ENCODE results near the gene GATD1. TPM values are rescaled to one million over a fixed set of nuclear protein-coding genes. Genes with fewer than 3 reads are reported as not detected.
A peak's percentile ranks its signal among the peaks of the same experiment; 100 is the strongest.

Gene GATD1
- total and polyA plus RNA-seq, 10 of the 15 experiments (the other 5 are each of a cell fraction or from before 2014, with no cell fraction given), result 1.2 to 92.6 (median 22.3) TPM

DNA sequence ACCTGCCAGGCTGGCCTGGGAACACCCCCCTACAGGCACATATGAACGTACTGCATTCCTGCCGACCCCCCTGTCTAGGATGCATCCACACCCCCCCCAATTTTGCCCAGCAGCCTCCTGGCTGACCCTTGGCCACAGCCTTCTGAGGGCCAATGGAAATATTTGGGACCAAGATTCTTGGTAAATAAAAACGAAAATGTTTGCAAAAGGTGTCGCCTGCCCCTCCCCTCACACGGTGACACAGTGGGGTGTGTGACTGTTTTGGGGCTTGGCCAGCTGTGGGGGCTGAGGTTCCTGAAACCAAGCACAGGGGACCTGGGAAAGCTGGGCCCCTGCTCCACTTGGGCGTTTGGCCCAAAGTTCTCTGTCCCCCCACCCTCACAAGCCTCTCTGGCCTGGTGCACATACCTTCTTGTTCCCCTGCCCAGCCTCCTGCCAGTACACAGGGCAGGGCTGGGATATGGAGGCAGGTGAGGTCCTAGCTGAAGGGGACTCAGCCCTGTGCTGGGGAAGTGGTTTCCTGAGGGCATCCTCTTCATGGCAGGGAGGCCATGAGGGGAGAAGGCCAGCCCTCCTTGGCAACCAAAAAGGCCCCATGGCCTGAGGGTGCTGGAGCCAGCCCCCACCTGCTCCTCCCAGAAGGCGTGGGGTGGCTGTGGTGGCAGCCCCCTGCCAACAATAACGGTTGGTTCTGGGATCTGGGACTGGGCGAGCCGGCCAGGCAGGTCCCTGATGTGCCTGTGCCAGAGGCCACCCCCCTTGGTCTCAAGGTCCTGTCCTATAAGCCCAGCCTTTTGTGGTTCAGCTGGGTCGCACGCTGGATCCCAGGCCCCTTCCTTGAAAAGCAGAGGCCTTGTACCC lies 48.3 kb upstream of the GATD1 start:
- Histone ChIP-seq H3K9me3 (replicated peaks; ENCODE audit: control insufficient read depth, insufficient read depth, low read length) (no peaks in the 10 kb centered on the region), H3K4me3 (no peak overlapping the region), H4K20me1 (ENCODE audit: control insufficient read depth, insufficient read depth) (no peaks in the 10 kb centered on the region; the same call in 1 of the 2 replicates), H3K27ac (ENCODE audit: control insufficient read depth, insufficient read depth) (no peak overlapping the region), H3K79me2 (ENCODE audit: control insufficient read depth, insufficient read depth, low read length) (peaks cover 2% of the 10 kb centered on the region), H3K9ac (ENCODE audit: control insufficient read depth, insufficient read depth, low read length) (no peak overlapping the region), H3K36me3 (ENCODE audit: control insufficient read depth in 2 of 2, insufficient read depth in 2 of 2, low read length in 1 of 2) (no peaks in the 10 kb centered on the region; a peak in 2 of 4 replicates), H3K4me2 (ENCODE audit: control insufficient read depth, insufficient read depth) (no peak overlapping the region), H2AFZ (ENCODE audit: control insufficient read depth, low read depth, low read length) (no peak overlapping the region), H3K4me1 (ENCODE audit: control insufficient read depth, insufficient read depth, low read length) (peaks cover 30% of the 10 kb centered on the region), H3K27me3 (replicated peaks in 1 of 2; ENCODE audit: control insufficient read depth in 2 of 2, insufficient read depth in 2 of 2, low read length in 1 of 2) (no peaks in the 10 kb centered on the region; a peak in 1 of 4 replicates)
- no TSS peak for BruUV-seq (replicated peaks)
- SMC1A ChIA-PET (ENCODE audit: uncharacterized antibody, unreplicated experiment), result no interaction called here
- POLR2A ChIA-PET, result interaction anchor here (0.6 to 1.4 kb wide), 3 partner anchors 9 to 47 kb away, joined by 3 to 4 read pairs (median 3); no protein-coding TSS in a partner anchor
- DNase-seq (ENCODE audit: low read depth, low spot score) (no peak), ATAC-seq (no peak), FAIRE-seq (no peak)
- RAD21 ChIA-PET (ENCODE audit: unreplicated experiment), result interaction anchor here (0.6 kb wide), 1 partner anchor 20 kb away, joined by 3 read pairs; no protein-coding TSS in a partner anchor
- intact Hi-C loops (cut with micrococcal nuclease; ENCODE audit: unreplicated experiment), result no loop called here
- 81% methylated on average over 12 of the region's 12 CpGs for WGBS (ENCODE audit: insufficient coverage, insufficient replicate concordance, low lambda C conversion rate, missing lambda C conversion rate)
- in situ Hi-C loops (cut with MboI), result no loop called here
- CTCF ChIA-PET, result no interaction called here
- TF ChIP-seq PAX8 (IDR thresholded peaks at IDR 0.05) (no peak), POLR2AphosphoS5 (IDR thresholded peaks at IDR 0.05; ENCODE audit: low read length) (peak; percentile 44; the same call in 1 of the 2 replicates)

DNA sequence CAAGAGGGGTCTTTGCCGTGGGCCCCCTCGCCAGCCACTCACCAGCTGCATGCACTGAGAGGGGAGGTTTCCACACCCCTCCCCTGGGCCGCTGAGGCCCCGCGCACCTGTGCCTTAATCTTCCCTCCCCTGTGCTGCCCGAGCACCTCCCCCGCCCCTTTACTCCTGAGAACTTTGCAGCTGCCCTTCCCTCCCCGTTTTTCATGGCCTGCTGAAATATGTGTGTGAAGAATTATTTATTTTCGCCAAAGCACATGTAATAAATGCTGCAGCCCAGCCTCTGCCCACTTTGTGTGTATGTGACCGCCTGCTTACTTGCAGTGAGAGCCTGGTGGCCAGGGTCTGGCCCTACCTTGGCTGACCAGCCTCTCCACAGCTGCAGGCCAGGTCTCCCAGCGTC lies 47.7 kb upstream of the GATD1 start:
- no peak for ATAC-seq
- RAD21 ChIA-PET (ENCODE audit: unreplicated experiment), result interaction anchor here (0.6 kb wide), 1 partner anchor 19 kb away, joined by 3 read pairs; no protein-coding TSS in a partner anchor
- H3K27ac ChIP-seq (ENCODE audit: control insufficient read depth, insufficient read depth), result no peak overlapping the region
- no TSS peak for BruUV-seq (replicated peaks)
- no peak overlapping the region for H2AFZ ChIP-seq (ENCODE audit: control insufficient read depth, low read depth, low read length)
- H3K9me3 ChIP-seq (replicated peaks; ENCODE audit: control insufficient read depth, insufficient read depth, low read length), result no peaks in the 10 kb centered on the region
- intact Hi-C loops (cut with micrococcal nuclease; ENCODE audit: unreplicated experiment) (no loop called here), in situ Hi-C loops (cut with MboI) (loop anchor here (25.0 kb wide), 1 partner anchor 1562 kb away; the partner anchor contains the start of gene CD81)
- POLR2A ChIA-PET, result interaction anchor here (0.6 to 1.4 kb wide), 2 partner anchors 9 to 46 kb away, joined by 3 to 4 read pairs; no protein-coding TSS in a partner anchor
- H4K20me1 ChIP-seq (ENCODE audit: control insufficient read depth, insufficient read depth), result no peaks in the 10 kb centered on the region; the same call in 1 of the 2 replicates
- no peak for TF ChIP-seq POLR2AphosphoS2 (IDR thresholded peaks at IDR 0.05; ENCODE audit: low read depth, low read length)
- no peak for TF ChIP-seq SPI1 (IDR thresholded peaks at IDR 0.05; ENCODE audit: borderline replicate concordance, insufficient read depth, low read depth, low read length)
- no peak for TF ChIP-seq TCF3 (IDR thresholded peaks at IDR 0.05; ENCODE audit: borderline replicate concordance, insufficient read depth, low read depth, low read length)
- TF ChIP-seq SREBF1 (IDR thresholded peaks at IDR 0.05; ENCODE audit: low read length), result no peak
- TF ChIP-seq ESRRA (IDR thresholded peaks at IDR 0.05; ENCODE audit: low read length), result no peak
- TF ChIP-seq NRF1 (conservative IDR thresholded peaks at IDR 0.05; ENCODE audit: low read depth, low read length), result no peak
- no peak for TF ChIP-seq NFYB (IDR thresholded peaks at IDR 0.05; ENCODE audit: insufficient read depth, low read depth, low read length)
- TF ChIP-seq CBX3 (IDR thresholded peaks at IDR 0.05; ENCODE audit: borderline replicate concordance, low read depth), result no peak
- TF ChIP-seq CHD4 (IDR thresholded peaks at IDR 0.05), result no peak
- TF ChIP-seq, protein P1, sequence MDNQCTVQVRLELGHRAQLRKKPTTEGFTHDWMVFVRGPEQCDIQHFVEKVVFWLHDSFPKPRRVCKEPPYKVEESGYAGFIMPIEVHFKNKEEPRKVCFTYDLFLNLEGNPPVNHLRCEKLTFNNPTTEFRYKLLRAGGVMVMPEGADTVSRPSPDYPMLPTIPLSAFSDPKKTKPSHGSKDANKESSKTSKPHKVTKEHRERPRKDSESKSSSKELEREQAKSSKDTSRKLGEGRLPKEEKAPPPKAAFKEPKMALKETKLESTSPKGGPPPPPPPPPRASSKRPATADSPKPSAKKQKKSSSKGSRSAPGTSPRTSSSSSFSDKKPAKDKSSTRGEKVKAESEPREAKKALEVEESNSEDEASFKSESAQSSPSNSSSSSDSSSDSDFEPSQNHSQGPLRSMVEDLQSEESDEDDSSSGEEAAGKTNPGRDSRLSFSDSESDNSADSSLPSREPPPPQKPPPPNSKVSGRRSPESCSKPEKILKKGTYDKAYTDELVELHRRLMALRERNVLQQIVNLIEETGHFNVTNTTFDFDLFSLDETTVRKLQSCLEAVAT (IDR thresholded peaks at IDR 0.05), result no peak
- TF ChIP-seq, protein P2, sequence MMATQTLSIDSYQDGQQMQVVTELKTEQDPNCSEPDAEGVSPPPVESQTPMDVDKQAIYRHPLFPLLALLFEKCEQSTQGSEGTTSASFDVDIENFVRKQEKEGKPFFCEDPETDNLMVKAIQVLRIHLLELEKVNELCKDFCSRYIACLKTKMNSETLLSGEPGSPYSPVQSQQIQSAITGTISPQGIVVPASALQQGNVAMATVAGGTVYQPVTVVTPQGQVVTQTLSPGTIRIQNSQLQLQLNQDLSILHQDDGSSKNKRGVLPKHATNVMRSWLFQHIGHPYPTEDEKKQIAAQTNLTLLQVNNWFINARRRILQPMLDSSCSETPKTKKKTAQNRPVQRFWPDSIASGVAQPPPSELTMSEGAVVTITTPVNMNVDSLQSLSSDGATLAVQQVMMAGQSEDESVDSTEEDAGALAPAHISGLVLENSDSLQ (IDR thresholded peaks at IDR 0.05), result no peak
- no peaks in the 10 kb centered on the region; a peak in 2 of 4 replicates for H3K36me3 ChIP-seq (ENCODE audit: control insufficient read depth in 2 of 2, insufficient read depth in 2 of 2, low read length in 1 of 2)
- no peak overlapping the region for H3K4me2 ChIP-seq (ENCODE audit: control insufficient read depth, insufficient read depth)
- WGBS (ENCODE audit: insufficient coverage, insufficient replicate concordance, low lambda C conversion rate, missing lambda C conversion rate), result 76% methylated on average over 9 of the region's 11 CpGs
- no peak for FAIRE-seq
- no peak overlapping the region for H3K4me3 ChIP-seq
- no peaks in the 10 kb centered on the region; a peak in 1 of 4 replicates for H3K27me3 ChIP-seq (replicated peaks in 1 of 2; ENCODE audit: control insufficient read depth in 2 of 2, insufficient read depth in 2 of 2, low read length in 1 of 2)
- DNase-seq (ENCODE audit: low read depth, low spot score), result no peak
- no peak overlapping the region for H3K9ac ChIP-seq (ENCODE audit: control insufficient read depth, insufficient read depth, low read length)
- H3K4me1 ChIP-seq (ENCODE audit: control insufficient read depth, insufficient read depth, low read length), result peaks cover 26% of the 10 kb centered on the region
- SMC1A ChIA-PET (ENCODE audit: uncharacterized antibody, unreplicated experiment), result no interaction called here
- peaks cover 5% of the 10 kb centered on the region for H3K79me2 ChIP-seq (ENCODE audit: control insufficient read depth, insufficient read depth, low read length)
- CTCF ChIA-PET, result no interaction called here

All from GM12878 (cell line).